ENCODE measurements around the gene RGL4.
"Not testable (repeated sequence)": the region's sequence is repeated elsewhere in the genome, so short reads cannot be mapped to it uniquely, and the experiment has no call there.

The RGL4 gene, protein sequence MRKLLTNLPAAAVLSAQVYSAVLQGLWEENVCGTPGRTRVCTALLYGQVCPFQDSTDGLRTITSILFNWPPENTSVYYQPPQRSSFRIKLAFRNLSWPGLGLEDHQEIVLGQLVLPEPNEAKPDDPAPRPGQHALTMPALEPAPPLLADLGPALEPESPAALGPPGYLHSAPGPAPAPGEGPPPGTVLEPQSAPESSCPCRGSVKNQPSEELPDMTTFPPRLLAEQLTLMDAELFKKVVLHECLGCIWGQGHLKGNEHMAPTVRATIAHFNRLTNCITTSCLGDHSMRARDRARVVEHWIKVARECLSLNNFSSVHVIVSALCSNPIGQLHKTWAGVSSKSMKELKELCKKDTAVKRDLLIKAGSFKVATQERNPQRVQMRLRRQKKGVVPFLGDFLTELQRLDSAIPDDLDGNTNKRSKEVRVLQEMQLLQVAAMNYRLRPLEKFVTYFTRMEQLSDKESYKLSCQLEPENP

DNA sequence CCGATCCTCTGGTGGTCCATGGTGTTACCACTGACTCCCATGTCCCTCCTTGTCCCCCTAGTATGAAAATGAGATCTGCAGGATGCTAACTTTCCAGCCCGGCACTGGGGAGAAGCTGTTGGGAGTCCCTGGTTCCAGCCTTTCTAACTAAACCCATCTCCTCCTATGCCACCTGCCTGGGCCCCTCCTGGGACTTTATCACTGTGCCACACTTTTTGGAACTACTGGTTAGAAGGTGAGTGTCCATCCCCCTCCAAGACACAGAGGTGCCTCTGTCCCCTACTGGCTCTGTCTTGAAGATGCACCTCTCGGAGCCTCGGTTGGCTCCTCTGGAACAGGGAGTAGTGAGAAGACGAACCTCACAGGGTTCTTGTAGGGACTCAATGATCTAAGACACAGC is at the start of gene RGL4:
RGL4 (plus strand) TSS at position 301 of the 400 bp plus-strand sequence. CDS start 1,018 bp downstream, outside the sequence.
- no peak for DNase-seq (ENCODE audit: low read depth in 3 of 3, low spot score in 1 of 3)

DNA sequence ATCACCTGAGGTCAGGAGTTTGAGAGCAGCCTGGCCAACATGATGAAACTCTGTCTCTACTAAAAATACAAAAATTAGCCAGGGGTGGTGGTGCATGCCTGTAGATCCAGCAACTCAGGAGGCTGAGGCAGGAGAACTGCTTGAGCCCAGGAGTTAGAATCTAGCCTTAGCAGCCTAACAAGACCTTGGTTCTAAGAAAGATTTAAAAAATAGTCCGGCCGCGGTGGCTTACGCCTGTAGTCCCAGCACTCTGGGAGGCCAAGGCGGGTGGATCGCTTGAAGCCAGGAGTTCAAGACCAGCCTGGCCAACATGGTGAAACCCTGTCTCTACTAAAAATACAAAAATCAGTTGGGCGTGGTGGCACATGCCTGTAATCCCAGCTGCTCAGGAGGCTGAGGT is 44.3 kb upstream of the RGL4 start:
- DNase-seq (ENCODE audit: low read depth in 3 of 3, low spot score in 1 of 3) = not testable (repeated sequence)

DNA sequence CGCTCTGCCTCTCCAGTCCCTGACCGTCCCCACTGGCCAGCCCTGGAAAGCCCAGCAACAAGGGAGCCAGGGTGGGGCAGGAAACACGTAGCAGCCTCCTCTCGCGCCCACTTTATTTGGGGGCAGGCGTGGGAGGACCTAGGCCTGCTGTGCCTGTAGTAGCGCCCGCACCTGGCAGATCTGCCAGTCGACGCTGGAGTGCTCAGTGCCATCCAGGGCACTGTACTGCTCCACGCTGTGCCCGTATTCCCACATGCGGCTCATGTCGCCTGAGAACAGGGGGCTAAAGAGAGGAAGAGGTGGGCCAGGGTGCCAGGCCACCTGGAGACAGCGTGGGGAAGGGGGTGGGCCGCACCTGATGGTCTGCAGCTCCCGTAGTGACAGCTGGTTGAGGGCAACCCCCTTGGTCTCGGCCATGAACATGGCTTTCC is 41.7 kb upstream of the RGL4 start:
- DNase-seq (ENCODE audit: low read depth in 3 of 3, low spot score in 1 of 3) = no peak

DNA sequence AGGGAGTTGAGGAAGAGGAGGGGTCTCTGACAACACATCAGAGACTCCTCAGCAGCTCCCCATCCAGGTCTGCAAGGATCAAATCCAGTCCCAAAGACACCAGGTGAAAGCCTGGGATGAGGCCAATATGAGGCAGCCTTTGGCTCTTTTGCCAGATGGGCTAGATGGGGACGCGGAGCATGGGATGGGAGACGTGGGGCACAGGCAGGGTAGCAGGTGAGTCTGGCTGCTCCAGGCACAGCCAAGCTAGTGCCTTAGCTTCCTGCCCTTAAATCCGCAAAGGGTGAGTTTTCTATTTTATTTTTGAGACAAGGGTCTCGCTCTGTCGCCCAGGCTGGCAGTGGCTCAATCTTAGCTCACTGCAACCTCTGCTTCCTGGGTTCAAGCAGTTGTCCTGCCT is 39.1 kb upstream of the RGL4 start:
- no peak for DNase-seq (ENCODE audit: low read depth in 3 of 3, low spot score in 1 of 3)

DNA sequence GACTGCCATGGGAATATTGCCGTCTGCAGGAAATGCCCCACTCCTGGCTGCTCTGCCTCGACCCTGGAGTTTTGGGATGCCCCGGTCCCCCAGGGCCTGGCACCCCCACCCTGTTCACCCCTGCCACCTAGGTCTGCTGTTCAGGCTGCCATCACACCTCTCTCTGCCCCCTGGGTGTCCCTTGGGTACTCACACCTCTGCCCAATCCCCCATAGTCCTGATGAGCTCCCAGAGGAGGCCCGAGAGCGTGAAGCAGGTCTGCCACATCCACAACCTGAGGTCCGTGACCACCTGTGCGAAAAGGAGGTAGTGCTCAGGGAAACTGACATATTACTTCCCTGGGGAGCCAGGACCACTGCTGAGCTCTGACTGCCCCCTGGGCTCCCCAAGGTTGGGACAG is 38.5 kb upstream of the RGL4 start:
- DNase-seq (ENCODE audit: low read depth in 3 of 3, low spot score in 1 of 3) = no peak

DNA sequence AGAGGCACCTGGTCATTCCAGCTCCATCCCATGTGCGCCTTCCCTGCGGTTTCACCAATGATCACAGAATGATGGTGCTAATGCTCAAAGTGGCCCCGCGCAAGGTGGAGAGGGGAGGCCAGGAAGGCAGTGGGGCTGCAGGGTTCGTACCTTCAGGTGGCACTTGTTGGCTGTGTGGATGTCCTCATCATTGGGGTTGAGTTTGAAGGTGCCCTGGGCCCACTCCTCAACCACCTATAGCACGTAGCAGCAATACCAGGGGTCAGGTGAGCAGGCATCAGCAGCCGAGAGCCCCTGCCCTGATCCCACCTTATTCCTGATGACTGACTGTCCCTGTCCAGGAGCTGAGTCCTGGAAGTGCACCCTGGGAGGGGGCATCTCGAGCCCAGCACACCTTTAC is 38.1 kb upstream of the RGL4 start:
- no peak for DNase-seq (ENCODE audit: low read depth in 3 of 3, low spot score in 1 of 3)

DNA sequence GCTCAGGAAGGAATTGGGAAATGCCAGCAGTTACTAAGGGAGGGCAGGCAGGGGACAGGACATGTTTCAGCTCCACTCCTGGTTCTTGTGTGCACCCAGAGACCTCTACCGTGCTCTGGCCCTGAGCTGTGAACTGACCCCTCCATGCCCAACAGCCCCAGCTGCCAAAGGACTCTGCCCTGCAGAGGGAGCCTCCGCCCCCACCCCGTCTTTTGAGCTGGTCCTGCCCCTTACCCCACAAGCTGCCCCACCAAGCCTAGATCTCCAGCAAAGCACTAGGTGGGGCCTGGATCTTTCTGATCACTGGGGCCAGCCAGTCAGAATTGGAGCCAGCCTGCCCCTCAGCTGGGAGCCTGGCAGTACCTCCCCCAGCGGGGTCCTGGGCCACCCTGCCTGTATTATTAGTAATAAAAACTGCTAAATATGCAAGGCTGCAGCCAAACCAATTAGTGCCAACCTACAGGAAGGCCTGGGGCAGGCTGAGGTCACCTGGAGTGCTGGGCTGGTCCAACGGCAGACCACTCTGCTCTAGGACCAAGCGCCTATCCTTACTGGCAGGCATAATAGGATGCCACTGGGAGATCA is 34.8 kb upstream of the RGL4 start:
- no peak for DNase-seq (ENCODE audit: low read depth in 3 of 3, low spot score in 1 of 3)

DNA sequence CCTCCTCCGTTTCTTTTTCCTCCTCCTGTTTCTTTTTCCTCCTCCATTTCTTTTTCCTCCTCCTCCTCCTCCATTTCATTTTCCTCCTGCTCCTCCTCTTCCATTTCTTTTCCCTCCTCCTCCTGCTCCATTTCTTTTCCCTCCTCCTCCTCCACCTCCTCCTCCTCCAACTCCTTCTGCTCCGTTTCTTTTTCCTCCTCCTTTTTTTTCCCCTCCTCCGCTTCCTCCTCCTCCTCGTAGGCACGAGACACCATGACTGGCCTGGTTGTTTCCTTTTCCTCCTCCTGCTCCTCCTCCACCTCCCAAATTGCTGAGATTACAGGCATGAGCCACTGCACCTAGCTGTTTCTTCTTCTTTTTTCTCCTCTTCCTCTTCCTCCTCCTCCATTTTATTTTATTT is 33.1 kb upstream of the RGL4 start:
- no peak for DNase-seq (ENCODE audit: low read depth in 3 of 3, low spot score in 1 of 3)

DNA sequence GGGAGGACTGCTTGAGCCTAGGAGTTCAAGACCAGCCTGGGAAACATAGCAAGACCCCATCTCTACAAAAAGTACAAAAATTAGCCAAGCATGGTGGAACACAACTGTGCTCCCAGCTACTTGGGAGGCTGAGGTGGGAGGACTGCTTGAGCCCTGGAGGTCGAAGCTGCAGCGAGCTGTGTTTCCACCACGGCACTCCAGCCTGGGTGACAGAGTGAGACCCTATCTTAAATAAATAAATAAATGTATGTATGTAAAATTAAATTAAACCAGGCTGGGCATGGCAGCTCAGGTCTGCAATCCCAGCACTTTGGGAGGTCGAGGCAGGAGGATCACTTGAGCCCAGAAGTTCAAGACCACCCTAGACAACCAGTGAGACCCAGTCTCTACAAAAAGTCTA is 30.4 kb upstream of the RGL4 start:
- DNase-seq (ENCODE audit: low read depth in 3 of 3, low spot score in 1 of 3) = not testable (repeated sequence)

DNA sequence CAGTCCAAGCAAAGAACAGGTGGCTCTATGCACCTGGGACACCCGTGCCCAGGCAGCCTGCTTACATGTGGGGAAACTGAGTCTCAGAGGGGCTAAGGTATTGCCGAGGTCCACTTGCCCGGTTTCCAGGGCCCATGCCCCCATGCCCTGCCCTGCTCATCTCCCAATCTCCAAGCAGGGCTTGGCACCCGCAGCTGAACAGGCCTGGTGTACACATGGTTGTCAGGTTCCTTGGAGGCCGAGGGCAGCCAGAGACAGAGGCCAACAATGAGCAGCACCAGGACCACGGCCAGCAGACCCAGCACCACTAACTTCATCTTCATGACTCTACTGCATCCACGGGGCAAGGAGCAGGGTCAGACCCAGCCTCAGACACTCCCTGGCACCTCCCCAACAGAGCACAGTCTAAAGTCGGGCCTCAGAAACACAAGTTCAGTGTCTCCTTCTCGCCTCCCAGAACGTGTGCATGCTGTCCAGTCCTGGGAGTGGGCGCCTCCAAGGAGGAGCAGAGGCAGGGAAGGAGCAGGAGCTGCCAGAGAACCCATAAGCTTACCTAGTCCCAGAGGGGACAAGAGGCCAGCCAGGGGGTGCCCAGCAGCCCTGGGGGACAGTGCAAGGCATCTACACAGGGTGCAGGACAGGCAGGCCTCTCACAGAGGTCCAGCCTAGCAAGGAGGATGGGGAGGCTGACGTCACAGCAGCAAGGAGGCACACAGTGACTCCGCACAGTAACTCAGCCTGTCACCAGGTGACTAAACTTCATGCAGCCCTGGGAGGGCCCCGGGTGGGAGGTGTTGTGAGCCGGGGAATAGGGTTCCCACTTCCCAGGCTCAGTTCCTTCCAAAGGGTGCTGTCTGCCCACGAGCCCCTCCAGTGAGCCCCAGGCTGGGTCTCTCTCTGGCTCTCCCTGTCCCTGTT is 20.2 kb upstream of the RGL4 start:
- DNase-seq (ENCODE audit: low read depth in 3 of 3, low spot score in 1 of 3) = no peak

DNA sequence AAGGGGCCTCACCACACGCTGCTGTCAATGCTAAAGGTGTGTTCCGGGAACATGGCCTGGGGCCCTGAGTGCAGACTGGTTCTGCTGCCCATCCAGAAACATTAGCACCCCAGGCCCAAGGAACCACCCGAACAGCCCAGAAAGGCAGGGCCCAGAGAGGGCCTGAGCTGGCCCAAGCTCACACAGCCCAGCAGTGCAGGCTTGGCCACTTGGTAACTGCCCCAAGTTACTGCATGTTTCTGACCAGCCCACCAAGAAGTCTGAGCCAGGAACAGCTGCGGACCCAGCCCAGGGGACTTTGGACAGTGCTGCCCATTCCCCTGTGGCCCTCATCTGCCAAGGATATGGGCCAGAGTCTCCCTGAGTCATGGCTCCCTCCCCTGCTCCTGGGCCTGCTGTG is 19.4 kb upstream of the RGL4 start:
- not testable (repeated sequence) for DNase-seq (ENCODE audit: low read depth in 3 of 3, low spot score in 1 of 3)

DNA sequence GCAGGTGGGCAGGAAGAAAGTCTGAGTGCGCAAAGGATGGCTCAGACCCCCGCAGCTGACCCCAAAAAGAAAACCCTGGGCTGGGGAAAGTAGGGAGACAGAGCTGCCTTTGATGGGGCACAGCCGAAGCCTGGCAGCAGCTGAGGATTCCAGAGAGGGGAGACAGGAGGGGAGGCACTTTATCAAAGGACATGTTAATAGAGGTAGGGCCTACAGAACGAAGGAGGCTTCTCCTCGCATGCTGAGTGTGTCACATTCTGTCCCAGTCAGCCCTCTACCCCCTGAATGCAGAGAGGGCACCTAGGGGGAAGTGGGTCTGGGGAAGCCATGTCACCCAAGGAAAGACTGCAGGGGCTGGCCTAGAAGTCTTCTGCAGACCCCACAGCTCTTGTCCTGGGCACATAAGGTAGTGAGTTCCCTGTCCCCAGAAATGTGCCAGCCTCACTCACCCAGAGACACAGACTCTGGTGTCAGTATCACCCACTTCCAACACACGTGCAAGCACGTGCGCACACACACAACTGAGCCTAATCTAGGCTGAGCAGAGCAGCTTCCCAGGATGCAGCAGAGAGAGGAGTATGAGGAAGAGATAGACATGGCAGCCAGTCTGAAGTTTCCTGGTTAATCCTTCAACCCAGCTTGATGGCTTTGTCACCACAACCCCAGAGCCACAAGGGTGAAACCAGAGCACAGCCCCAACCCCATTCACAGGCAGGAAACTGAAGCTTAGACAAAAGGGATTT is 18.3 kb upstream of the RGL4 start:
- DNase-seq (ENCODE audit: low read depth in 3 of 3, low spot score in 1 of 3) = not testable (repeated sequence)

DNA sequence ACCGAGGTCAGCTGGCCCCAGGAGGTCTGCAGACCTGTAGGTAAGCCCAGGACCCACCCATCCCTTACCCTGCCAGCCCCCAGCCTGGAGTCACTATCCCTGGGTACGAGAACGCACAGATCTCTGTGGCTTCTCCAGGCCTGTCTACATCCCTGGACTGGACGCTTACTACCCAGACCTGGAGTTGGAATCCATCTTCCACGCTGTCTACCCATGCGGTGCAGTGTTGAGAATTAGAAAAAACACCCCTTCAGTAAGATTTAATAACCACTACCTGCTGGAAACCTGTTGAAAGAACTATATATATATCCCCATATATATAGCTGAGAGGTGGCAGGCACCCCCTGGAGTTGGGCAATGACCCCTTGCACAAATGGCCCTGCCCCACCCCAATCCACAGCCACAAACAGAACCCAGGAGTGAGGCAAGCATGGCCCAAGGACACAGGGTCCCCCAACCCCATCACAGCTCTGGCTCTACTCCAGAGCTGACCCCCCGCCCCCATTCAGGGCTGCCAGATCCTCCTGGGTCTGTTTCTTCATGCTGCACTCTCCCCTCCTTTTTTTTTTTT is 17.7 kb upstream of the RGL4 start:
- DNase-seq (ENCODE audit: low read depth in 3 of 3, low spot score in 1 of 3) = no peak

DNA sequence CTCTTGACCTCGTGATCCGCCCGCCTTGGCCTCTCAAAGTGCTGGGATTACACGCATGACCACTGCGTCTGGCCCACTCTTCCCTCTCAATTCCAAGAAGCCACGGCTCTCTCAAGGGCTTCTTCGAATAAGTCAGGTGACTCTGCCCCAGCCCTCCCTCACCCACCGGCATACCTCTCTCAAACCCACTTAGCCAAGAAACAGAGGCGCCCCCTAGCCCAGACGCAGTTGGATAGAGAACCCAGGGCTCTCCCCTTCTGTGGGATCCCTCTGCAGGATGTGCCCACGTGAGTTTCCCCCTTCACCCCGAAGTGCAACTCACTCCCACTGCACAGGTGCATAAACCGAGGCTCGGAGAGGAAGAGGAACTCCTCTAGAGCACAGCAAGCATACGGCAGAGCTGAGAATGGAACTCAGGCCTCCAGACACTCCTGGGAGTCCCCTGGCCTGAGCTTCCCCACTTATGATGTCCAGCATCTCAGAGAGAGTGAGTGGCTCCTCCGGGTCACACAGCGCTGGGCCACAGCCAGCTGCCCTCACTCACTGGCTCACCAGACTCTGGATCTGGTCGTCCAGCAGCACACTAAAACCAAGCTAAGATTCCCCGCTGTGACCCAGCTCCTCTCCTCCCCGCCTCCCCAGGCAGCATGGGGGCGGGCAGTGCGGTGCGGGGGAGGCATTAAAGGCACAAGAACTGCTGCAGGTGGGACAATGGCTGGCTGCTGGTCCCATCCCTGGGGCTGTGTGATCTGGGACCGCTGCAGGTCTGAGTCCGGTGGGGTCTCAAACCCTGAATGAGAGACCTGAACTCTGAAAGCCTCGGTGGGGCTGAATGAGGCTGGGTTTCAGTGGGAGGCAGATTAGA is 16.8 kb upstream of the RGL4 start:
- DNase-seq (ENCODE audit: low read depth in 3 of 3, low spot score in 1 of 3) = no peak

DNA sequence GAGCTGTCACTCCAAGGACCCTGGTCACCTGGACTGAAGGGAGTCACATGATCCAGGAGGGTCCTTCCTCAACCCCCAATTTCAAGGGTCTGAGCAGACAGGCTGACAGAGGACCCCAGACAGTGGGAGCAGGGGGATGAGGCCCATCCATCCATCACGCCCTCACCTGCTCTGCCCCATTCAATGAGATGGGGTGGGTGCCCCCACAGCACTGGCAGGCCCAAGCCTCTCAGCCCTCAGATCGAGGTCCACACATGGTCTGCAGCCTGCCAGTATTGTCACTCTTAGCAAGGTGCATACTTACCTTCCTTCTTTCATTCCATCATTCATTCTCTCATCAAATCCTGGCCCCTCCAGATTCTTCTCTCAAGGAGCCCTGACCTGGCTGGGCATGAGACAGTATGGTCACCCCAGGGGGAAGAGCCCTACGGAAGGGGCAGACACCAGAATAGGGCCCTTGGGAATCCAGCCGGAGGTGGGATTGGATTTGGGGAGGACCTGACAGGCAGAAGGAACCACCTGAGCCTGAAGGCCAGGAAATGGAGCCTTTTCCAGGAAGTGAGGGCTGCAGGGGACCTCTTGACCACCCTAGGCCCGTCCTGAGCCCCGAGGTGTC is 15.8 kb upstream of the RGL4 start:
- DNase-seq (ENCODE audit: low read depth in 3 of 3, low spot score in 1 of 3) = not testable (repeated sequence)

DNA sequence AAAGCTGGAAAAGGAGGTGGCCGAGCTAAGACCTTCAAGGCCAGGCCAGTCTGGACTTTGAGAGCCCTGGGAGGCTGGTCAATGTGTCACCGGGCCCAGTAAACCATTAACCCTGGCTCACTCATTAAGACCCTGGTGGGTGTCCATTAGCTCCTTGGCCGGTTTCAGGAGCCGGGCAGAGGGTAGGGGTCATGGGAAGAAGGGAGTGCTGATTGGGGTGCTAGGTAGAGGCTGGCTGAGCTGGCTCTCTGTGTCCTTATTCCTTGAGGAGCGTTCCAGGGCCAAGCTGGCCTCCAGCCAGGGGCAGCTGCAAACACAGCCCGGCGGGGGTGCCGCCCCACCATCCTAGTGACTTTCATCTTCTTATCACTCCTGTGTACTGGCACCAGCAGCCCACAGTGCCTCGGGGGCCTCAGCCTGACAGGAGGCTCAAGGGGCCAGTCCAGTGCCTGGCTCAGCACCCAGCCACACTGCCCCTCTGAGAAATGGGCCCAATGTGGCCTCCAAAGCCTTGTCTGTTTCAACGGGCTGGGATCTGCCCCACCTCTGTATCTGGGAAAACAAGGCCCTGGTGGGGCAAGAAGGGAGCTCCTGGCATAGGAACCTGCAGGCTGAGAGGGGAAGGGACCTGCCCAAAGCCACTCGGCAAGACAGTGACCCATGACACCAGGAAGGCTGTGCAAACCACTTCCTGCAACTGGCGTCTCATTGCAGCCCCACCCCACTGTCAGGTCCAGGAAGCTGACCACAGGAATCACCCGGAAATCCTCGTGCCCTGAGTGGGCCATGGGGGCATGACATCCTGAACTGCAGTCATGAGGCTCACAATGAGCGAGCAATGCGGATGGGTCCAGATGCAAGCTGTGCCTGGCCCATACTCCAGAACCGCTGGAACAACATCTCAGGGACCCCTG is 15.1 kb upstream of the RGL4 start:
- DNase-seq (ENCODE audit: low read depth in 3 of 3, low spot score in 1 of 3) = no peak

DNA sequence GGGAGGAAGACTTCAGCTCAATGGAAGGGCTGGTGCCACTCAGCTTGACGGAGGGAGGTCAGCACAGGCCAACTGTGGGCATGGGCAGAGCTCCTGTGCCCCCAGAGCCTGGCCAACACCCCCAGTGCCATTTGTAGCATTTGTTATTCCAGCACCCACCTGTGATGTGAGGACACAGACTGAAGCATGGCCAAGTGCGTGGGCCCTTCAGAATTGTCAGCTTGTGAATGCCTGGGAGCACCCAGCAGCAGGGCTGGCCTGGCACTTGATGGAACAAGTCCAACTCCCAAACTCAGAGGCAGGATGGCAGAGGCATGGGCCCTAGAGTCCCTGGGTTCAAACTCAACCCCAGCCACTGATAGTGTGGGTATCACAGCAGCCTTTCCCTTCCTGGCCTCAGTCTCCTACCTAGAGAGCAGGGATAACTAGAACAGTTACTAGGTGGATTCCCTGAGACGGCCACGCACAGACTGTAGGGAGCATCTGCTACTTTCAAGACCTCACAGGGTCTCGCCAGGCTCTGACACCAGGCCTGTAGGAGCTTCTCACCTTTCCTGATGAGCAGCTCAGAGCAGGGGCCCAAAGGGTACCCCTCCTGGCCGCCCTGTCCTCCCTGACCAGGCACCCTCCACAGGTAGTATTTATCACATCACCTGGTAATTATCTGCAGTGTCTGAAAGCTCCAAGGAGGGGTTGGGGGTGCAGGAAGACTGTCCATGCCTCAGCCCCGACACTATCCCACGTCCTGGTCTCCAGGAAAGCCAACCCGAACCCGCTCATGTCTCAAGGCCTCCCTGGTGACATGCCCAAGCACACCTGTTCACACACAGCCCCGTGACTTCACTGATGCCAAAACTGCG is 13.7 kb upstream of the RGL4 start:
- not testable (repeated sequence) for DNase-seq (ENCODE audit: low read depth in 3 of 3, low spot score in 1 of 3)
